Nephron (organoid): ENCODE results near the gene CCDC106.
A peak's percentile ranks its signal among the peaks of the same experiment; 100 is the strongest.

ENCODE experiments used
- H3K27ac Mint-ChIP-seq, 3 experiments: 2 replicates each; pipeline ENCODE4 v1.8.0; 2020; ENCODE audit warnings: mixed read lengths in 3 of 3, mild to moderate bottlenecking in 2 of 3, moderate library complexity in 1 of 3
- H3K27me3 Mint-ChIP-seq: 2 replicates; pipeline ENCODE4 v1.8.0; 2021; ENCODE audit warnings: low read depth, mild to moderate bottlenecking, moderate library complexity, mixed read lengths
- H3K36me3 Mint-ChIP-seq: 2 replicates; pipeline ENCODE4 v1.8.0; 2020; ENCODE audit warnings: low read depth, mixed read lengths
- H3K4me1 Mint-ChIP-seq: 2 replicates; pipeline ENCODE4 v1.8.0; 2020; ENCODE audit warnings: mixed read lengths
- H3K4me3 Mint-ChIP-seq, 3 experiments: 2 replicates each; pipeline ENCODE4 v1.8.0; 2020; ENCODE audit warnings: mild to moderate bottlenecking in 3 of 3, mixed read lengths in 3 of 3, moderate library complexity in 2 of 3
- H3K9me3 Mint-ChIP-seq: 2 replicates; pipeline ENCODE4 v1.8.0; 2020; ENCODE audit warnings: mixed read lengths
- CTCF ChIP-seq, 3 experiments: fragments of 200-600 bp; sonication (generic); IDR thresholded peaks; one replicate each; pipeline ENCODE4 v1.5.0; 2021; ENCODE audit warnings: antibody characterized with exemption in 3 of 3; ENCODE audit not compliant: unreplicated experiment in 3 of 3

CCDC106 gene

GRCh38 chr19:55698256-55698655, 50.2 kb downstream of the CCDC106 start:
- Mint-ChIP-seq H3K9me3 (no peaks in the 10 kb centered on the region), H3K4me3 (no peak overlapping the region), H3K4me1 (no peaks in the 10 kb centered on the region), H3K36me3 (peaks cover 62% of the 10 kb centered on the region), H3K27me3 (no peaks in the 10 kb centered on the region), H3K27ac (peak overlapping the region in 1 of 3 experiments; percentile 19)
- no peak for TF ChIP-seq CTCF (IDR thresholded peaks at IDR 0.05; ENCODE audit: unreplicated experiment in 3 of 3)

GRCh38 chr19:55699221-55699620, 51.2 kb downstream of the CCDC106 start:
- Mint-ChIP-seq H3K27me3 (no peaks in the 10 kb centered on the region), H3K9me3 (no peaks in the 10 kb centered on the region), H3K4me3 (no peak overlapping the region), H3K4me1 (no peaks in the 10 kb centered on the region), H3K27ac (peak overlapping the region in 2 of 3 experiments; percentile 83 to 91), H3K36me3 (peaks cover 63% of the 10 kb centered on the region)
- no peak for TF ChIP-seq CTCF (IDR thresholded peaks at IDR 0.05; ENCODE audit: unreplicated experiment in 3 of 3)

DNA sequence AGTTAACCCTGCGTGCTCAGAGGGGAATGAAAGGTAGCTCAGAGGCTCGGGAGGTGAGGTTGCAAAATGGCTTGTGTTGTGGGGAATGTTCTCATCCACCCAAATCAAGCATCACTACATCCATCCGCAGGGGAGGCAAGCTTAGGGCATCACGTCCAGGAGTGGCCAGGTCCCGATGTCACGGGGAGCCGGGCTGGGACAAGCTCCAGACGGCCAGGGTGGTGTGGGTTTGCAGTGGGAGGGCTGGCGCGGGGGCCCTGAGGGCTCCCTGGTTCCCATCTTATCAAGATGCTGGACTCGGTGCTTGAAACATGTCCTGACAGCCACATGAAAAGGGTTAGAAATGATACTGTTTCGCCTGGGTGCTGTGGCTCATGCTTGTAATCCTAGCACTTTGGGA, 52.8 kb downstream of the CCDC106 start:
- TF ChIP-seq CTCF (IDR thresholded peaks at IDR 0.05; ENCODE audit: unreplicated experiment in 3 of 3): no peak
- Mint-ChIP-seq H3K36me3 (peaks cover 73% of the 10 kb centered on the region), H3K27ac (peak overlapping the region in 1 of 3 experiments; percentile 82), H3K27me3 (no peaks in the 10 kb centered on the region), H3K4me3 (no peak overlapping the region), H3K9me3 (peaks cover 7% of the 10 kb centered on the region), H3K4me1 (no peaks in the 10 kb centered on the region)

DNA sequence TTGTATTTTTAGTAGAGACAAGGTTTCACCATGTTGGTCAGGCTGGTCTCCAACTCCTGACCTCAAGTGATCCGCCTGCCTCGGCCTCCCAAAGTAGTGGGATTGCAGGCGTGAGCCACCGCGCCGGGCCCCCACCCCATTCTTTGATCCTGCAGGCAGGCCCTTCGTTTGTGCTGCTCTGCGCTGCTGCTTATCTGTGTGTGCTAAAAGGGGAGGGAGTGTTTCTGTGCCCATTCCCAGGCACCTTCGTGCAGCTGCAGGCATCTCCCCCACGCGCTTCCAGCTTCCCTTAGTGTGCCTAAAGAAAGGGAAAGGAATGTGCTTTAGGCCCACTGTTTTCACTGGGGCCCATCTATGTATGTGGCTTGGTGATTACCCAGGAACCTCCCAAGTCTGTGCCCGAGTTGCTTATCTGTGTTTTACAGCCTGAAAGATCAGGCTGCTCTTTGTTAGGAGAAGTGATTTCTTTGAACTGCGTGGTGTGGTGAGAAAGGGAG, 54.2 kb downstream of the CCDC106 start:
- H3K27ac Mint-ChIP-seq: peak overlapping the region; percentile 60 to 96 (median 80)
- peak overlapping the region in 1 of 3 experiments; percentile 14 for H3K4me3 Mint-ChIP-seq
- peaks cover 67% of the 10 kb centered on the region for H3K36me3 Mint-ChIP-seq
- H3K27me3 Mint-ChIP-seq: no peaks in the 10 kb centered on the region
- H3K9me3 Mint-ChIP-seq: peaks cover 7% of the 10 kb centered on the region
- H3K4me1 Mint-ChIP-seq: no peaks in the 10 kb centered on the region
- TF ChIP-seq CTCF (IDR thresholded peaks at IDR 0.05; ENCODE audit: unreplicated experiment in 3 of 3): no peak
